Lower leg skin (tissue), 3 donors: Measurements from ENCODE around the gene STRN4.

Experiments used
- CTCF ChIP-seq, 3 donors: fragments of 450-650 bp; IDR thresholded peaks; one replicate each; pipeline ENCODE4 v1.5.1; 2016; ENCODE audit warnings: antibody characterized with exemption in 3 of 3, mild to moderate bottlenecking in 3 of 3, moderate library complexity in 2 of 3
- POLR2A ChIP-seq, 2 donors: fragments of 450-650 bp; IDR thresholded peaks; one replicate each; pipeline ENCODE4 v1.6.1; 2016 to 2017; ENCODE audit warnings: antibody characterized with exemption in 2 of 2, mild to moderate bottlenecking in 1 of 2, moderate library complexity in 1 of 2

GRCh38 chr19:46714444-46715106 lies 31.7 kb downstream of the STRN4 start:
- TF ChIP-seq CTCF (IDR thresholded peaks at IDR 0.05) (no peak), POLR2A (IDR thresholded peaks at IDR 0.05) (no peak)
